Keratinocyte (primary cell): ENCODE results near the gene C10orf95. TPM values are rescaled to one million over a fixed set of nuclear protein-coding genes. Genes with fewer than 3 reads are reported as not detected.

Experiments used
- DNase-seq: peaks from one replicate; pipeline ENCODE4 v3.0.0-alpha.2; 2011; ENCODE audit warnings: low read depth, missing footprints, low spot score
- FAIRE-seq: peaks from 2 replicates; lab custom pipeline; 2011; peaks lifted over from hg19 to GRCh38; lab: Jason Lieb, UNC
- H2AFZ ChIP-seq: 2 replicates; pipeline ENCODE4 v1.6.0; 2012; ENCODE audit warnings: low read length, control low read depth, inconsistent platforms; ENCODE audit not compliant: control insufficient read depth
- H3K27ac ChIP-seq: 2 replicates; pipeline ENCODE4 v1.5.1; 2011; ENCODE audit warnings: low read length; ENCODE audit not compliant: control insufficient read depth, insufficient read depth
- H3K27me3 ChIP-seq: 3 replicates; pipeline ENCODE4 v1.6.0; 2011; ENCODE audit warnings: low read length; ENCODE audit not compliant: control insufficient read depth, insufficient read depth; ENCODE audit errors: extremely low read depth
- H3K36me3 ChIP-seq, 2 experiments: 2 replicates in 1 of 2; 3 replicates in 1 of 2; pipeline ENCODE4 v1.5.1; 2011; ENCODE audit warnings: low read length in 2 of 2, mild to moderate bottlenecking in 1 of 2; ENCODE audit not compliant: control insufficient read depth in 2 of 2, insufficient read depth in 2 of 2; ENCODE audit errors: extremely low read depth in 1 of 2
- H3K4me1 ChIP-seq: 3 replicates; pipeline ENCODE4 v1.5.1; 2011; ENCODE audit warnings: low read length; ENCODE audit not compliant: control insufficient read depth, insufficient read depth; ENCODE audit errors: extremely low read depth
- H3K4me2 ChIP-seq: 3 replicates; pipeline ENCODE4 v1.6.0; 2011; ENCODE audit warnings: low read depth, low read length; ENCODE audit not compliant: control insufficient read depth, insufficient read depth; ENCODE audit errors: extremely low read depth
- H3K4me3 ChIP-seq, 3 experiments: fragments of 200-600 bp in 1 of 3; sonication (generic) in 1 of 3; 2 replicates in 2 of 3; 3 replicates in 1 of 3; pipeline ENCODE4 v1.5.1; 2011 to 2016; ENCODE audit warnings: low read length in 3 of 3, mild to moderate bottlenecking in 3 of 3, control low read depth in 2 of 3, inconsistent platforms in 1 of 3, low read depth in 1 of 3, mixed read lengths in 1 of 3, mixed run types in 1 of 3, moderate library complexity in 1 of 3; ENCODE audit not compliant: control insufficient read depth in 2 of 3, insufficient read depth in 2 of 3; ENCODE audit errors: extremely low read depth in 1 of 3
- H3K79me2 ChIP-seq: 2 replicates; pipeline ENCODE4 v1.6.0; 2012; ENCODE audit warnings: low read length; ENCODE audit not compliant: control insufficient read depth, insufficient read depth
- H3K9ac ChIP-seq: 3 replicates; pipeline ENCODE4 v1.6.0; 2011; ENCODE audit warnings: low read length; ENCODE audit not compliant: control insufficient read depth, insufficient read depth; ENCODE audit errors: extremely low read depth
- H3K9me1 ChIP-seq: 3 replicates; pipeline ENCODE4 v1.6.0; 2011; ENCODE audit warnings: low read length; ENCODE audit not compliant: control insufficient read depth, insufficient read depth; ENCODE audit errors: extremely low read depth
- H3K9me3 ChIP-seq: 2 replicates; pipeline ENCODE4 v1.5.1; 2012; ENCODE audit warnings: low read depth, low read length; ENCODE audit not compliant: control insufficient read depth
- H4K20me1 ChIP-seq: 3 replicates; pipeline ENCODE4 v1.6.0; 2011; ENCODE audit warnings: low read length; ENCODE audit not compliant: control insufficient read depth, insufficient read depth; ENCODE audit errors: extremely low read depth
- EZH2 ChIP-seq: IDR thresholded peaks from one replicate; pipeline ENCODE4 v1.6.1; 2012; ENCODE audit warnings: inconsistent platforms, mild to moderate bottlenecking, low read length, moderate library complexity
- dilution Hi-C: fragments of 300-500 bp; cut with MboI; formaldehyde crosslinking; loops from one replicate; pipeline ENCODE4 v1.7.0; 2020; ENCODE audit warnings: low sequenced_read_pairs; ENCODE audit not compliant: extremely low pct_ligation_motif_present
- polyA plus RNA-seq, 5 experiments: library from polyadenylated mRNA; depleted of rRNA in 3 of 5; stranded (reverse) in 3 of 5; stranded (forward) in 1 of 5; unstranded in 1 of 5; fragments of >200 nt; gene quantifications; 1 replicate in 1 of 5; 2 replicates in 3 of 5; 3 replicates in 1 of 5; pipeline versions ENCODE4 v1.2.1 to v1.2.3, GENCODE V29; 2011 to 2012; ENCODE audit warnings: missing spikeins in 2 of 5, low read depth in 1 of 5, low replicate concordance in 1 of 5
- TF ChIP-seq, protein P1 (sequence below), 3 experiments: IDR thresholded peaks in 1 of 3; conservative IDR thresholded peaks in 1 of 3; optimal IDR thresholded peaks in 1 of 3; 2 replicates in 2 of 3; 3 replicates in 1 of 3; pipeline versions ENCODE3 to v1.5.1; 2011; ENCODE audit warnings: low read length in 3 of 3, mild to moderate bottlenecking in 3 of 3, moderate library complexity in 2 of 3, control low read depth in 1 of 3, inconsistent platforms in 1 of 3; ENCODE audit not compliant: insufficient read depth in 2 of 3; ENCODE audit errors: extremely low read depth in 1 of 3

C10orf95 gene
- polyA plus RNA-seq, 1 donor (not counting 4 experiments of a cell fraction or from before 2014, with no cell fraction given) = 0.63 TPM

DNA sequence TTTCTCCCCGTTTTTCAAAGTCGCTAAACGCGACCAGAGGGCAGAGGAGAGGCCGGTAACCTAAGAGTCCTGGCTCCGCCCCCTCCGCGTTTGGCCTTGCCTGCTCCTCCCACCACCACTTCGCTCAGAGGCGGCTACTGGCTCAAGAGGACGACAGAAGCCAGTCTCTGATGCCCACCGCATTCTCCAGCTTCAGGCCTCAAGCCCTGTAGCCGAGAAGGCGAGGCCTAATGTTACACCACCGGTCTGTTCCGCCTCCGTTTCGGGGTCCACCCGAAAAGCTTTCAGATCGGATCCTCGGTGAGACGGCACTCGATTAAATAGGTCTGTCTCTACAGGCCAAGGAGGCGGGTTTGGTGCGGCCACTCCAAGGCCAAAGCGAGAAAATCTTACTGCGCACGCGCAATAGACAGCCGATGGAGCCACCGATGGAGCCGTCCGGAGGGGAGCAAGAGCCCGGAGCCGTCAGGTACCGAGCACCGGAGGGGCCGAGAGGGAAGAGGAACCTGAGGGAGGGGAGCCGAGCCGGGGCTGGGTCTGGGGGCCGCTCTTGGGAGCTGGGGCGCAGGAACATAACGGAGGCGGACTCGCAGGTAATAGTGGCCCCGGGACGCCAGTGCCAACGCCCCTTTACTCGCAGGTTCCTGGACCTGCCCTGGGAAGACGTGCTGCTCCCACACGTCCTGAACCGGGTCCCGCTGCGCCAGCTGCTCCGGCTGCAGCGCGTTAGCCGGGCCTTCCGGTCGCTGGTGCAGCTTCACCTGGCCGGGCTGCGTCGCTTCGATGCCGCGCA, 30.4 kb downstream of the C10orf95 start, which contains the start of gene FBXL15:
Gene FBXL15 (plus strand): TSS at position 123 of the 793 bp plus-strand sequence. CDS start 294 bp downstream, at position 417.
- FAIRE-seq (peak; percentile 79), DNase-seq (peak; percentile 66)
- Histone ChIP-seq H3K27me3 (peaks cover 20% of the 10 kb centered on the region), H3K9me3 (no peaks in the 10 kb centered on the region), H3K27ac (peak within 1 kb of the TSS; percentile 72), H2AFZ (peak within 1 kb of the TSS; percentile 92), H3K4me3 (peak within 1 kb of the TSS; percentile 65 to 83 (median 71)), H3K9me1 (no peaks in the 10 kb centered on the region), H4K20me1 (no peaks in the 10 kb centered on the region), H3K36me3 (peaks cover 6 to 17% of the 10 kb centered on the region in 2 experiments), H3K4me1 (peaks cover 29% of the 10 kb centered on the region), H3K9ac (peak within 1 kb of the TSS; percentile 82), H3K79me2 (peaks cover 3% of the 10 kb centered on the region), H3K4me2 (peak within 1 kb of the TSS; percentile 91)
- dilution Hi-C loops = no loop called here
- TF ChIP-seq, protein P1, sequence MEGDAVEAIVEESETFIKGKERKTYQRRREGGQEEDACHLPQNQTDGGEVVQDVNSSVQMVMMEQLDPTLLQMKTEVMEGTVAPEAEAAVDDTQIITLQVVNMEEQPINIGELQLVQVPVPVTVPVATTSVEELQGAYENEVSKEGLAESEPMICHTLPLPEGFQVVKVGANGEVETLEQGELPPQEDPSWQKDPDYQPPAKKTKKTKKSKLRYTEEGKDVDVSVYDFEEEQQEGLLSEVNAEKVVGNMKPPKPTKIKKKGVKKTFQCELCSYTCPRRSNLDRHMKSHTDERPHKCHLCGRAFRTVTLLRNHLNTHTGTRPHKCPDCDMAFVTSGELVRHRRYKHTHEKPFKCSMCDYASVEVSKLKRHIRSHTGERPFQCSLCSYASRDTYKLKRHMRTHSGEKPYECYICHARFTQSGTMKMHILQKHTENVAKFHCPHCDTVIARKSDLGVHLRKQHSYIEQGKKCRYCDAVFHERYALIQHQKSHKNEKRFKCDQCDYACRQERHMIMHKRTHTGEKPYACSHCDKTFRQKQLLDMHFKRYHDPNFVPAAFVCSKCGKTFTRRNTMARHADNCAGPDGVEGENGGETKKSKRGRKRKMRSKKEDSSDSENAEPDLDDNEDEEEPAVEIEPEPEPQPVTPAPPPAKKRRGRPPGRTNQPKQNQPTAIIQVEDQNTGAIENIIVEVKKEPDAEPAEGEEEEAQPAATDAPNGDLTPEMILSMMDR (optimal IDR thresholded peaks at IDR 0.05 in 1 of 3, IDR thresholded peaks at IDR 0.05 in 1 of 3, conservative IDR thresholded peaks at IDR 0.05 in 1 of 3; ENCODE audit: extremely low read depth in 1 of 3, insufficient read depth in 2 of 3, low read length in 3 of 3) = no peak
- TF ChIP-seq EZH2 = no peak

DNA sequence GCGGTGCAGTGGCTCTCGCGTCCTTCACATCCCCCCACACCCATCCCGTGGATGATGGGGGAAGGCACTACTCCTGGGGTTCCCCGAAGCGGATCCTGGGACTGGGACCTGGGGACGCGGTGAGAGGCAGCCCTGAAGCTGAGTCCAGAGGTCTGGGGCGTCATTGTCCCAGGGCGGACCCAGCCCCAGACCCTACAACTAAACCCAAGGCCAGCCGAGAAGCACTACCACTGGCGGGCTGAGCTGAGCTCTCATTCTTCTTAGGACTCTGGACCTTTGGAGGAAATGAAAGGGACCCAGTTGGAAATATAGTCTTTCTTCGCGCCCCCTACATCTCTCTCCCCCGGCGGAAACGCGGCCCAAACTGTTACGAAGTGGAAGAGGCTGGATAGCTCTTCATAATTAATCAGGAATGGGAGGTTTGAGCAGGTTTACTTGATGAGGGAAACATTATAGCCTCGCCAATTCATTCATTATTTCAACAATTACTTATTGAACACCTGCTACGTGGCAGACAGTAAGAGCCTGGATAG, 31.1 kb downstream of the C10orf95 start:
- no peak for TF ChIP-seq EZH2
- TF ChIP-seq, protein P1 (optimal IDR thresholded peaks at IDR 0.05 in 1 of 3, IDR thresholded peaks at IDR 0.05 in 1 of 3, conservative IDR thresholded peaks at IDR 0.05 in 1 of 3; ENCODE audit: extremely low read depth in 1 of 3, insufficient read depth in 2 of 3, low read length in 3 of 3) = no peak
- H3K9me3 ChIP-seq = no peaks in the 10 kb centered on the region
- H3K4me1 ChIP-seq = peaks cover 29% of the 10 kb centered on the region
- peak overlapping the region; percentile 72 for H3K27ac ChIP-seq
- peaks cover 3% of the 10 kb centered on the region for H3K79me2 ChIP-seq
- DNase-seq = no peak
- no peaks in the 10 kb centered on the region for H4K20me1 ChIP-seq
- H3K4me3 ChIP-seq = peak overlapping the region; percentile 65 to 83 (median 71)
- peak overlapping the region; percentile 82 for H3K9ac ChIP-seq
- peak overlapping the region; percentile 91 for H3K4me2 ChIP-seq
- H3K27me3 ChIP-seq = peaks cover 24% of the 10 kb centered on the region
- H3K9me1 ChIP-seq = no peaks in the 10 kb centered on the region
- H2AFZ ChIP-seq = peak overlapping the region; percentile 92
- no peak for FAIRE-seq
- dilution Hi-C loops = no loop called here
- H3K36me3 ChIP-seq = peaks cover 6 to 17% of the 10 kb centered on the region in 2 experiments
